Measurements from ENCODE around the gene LINGO3.
A peak's percentile ranks its signal among the peaks of the same experiment; 100 is the strongest.

The LINGO3 gene

GRCh38 chr19:2303211-2303798 is 4.6 kb downstream of the LINGO3 start:
- no peak overlapping the region for H3K4me3 ChIP-seq (ENCODE audit: low read depth, low read length)
- H3K36me3 ChIP-seq (ENCODE audit: insufficient read depth, low read length) = no peaks in the 10 kb centered on the region
- no peak overlapping the region for H3K27ac ChIP-seq (ENCODE audit: low read depth, low read length)
- no peak overlapping the region for H2AFZ ChIP-seq (ENCODE audit: low read length, unreplicated experiment)
- no peaks in the 10 kb centered on the region for H3K79me2 ChIP-seq (ENCODE audit: control insufficient read depth, insufficient read depth, low read length, unreplicated experiment)
- H3K27me3 ChIP-seq (ENCODE audit: insufficient read depth, low read length) = peaks cover 14% of the 10 kb centered on the region
- no peaks in the 10 kb centered on the region for H3K4me1 ChIP-seq (ENCODE audit: control insufficient read depth, insufficient read depth, low read length, unreplicated experiment)

GRCh38 chr19:2302319-2303210 is 5.4 kb downstream of the LINGO3 start:
- H3K79me2 ChIP-seq (ENCODE audit: control insufficient read depth, insufficient read depth, low read length, unreplicated experiment) = no peaks in the 10 kb centered on the region
- no peak overlapping the region for H2AFZ ChIP-seq (ENCODE audit: low read length, unreplicated experiment)
- no peaks in the 10 kb centered on the region for H3K36me3 ChIP-seq (ENCODE audit: insufficient read depth, low read length)
- no peaks in the 10 kb centered on the region for H3K4me1 ChIP-seq (ENCODE audit: control insufficient read depth, insufficient read depth, low read length, unreplicated experiment)
- H3K27me3 ChIP-seq (ENCODE audit: insufficient read depth, low read length) = peaks cover 11% of the 10 kb centered on the region
- H3K27ac ChIP-seq (ENCODE audit: low read depth, low read length) = no peak overlapping the region
- H3K4me3 ChIP-seq (ENCODE audit: low read depth, low read length) = no peak overlapping the region

- H3K4me1 ChIP-seq (ENCODE audit: control insufficient read depth, insufficient read depth, low read length, unreplicated experiment) = no peaks in the 10 kb centered on the region
- H3K79me2 ChIP-seq (ENCODE audit: control insufficient read depth, insufficient read depth, low read length, unreplicated experiment) = no peaks in the 10 kb centered on the region
- H3K36me3 ChIP-seq (ENCODE audit: insufficient read depth, low read length) = no peaks in the 10 kb centered on the region
- H3K27ac ChIP-seq (ENCODE audit: low read depth, low read length) = no peak overlapping the region
- H3K27me3 ChIP-seq (ENCODE audit: insufficient read depth, low read length) = no peaks in the 10 kb centered on the region
- no peak overlapping the region for H2AFZ ChIP-seq (ENCODE audit: low read length, unreplicated experiment)
- no peak overlapping the region for H3K4me3 ChIP-seq (ENCODE audit: low read depth, low read length)
These were observed 7.4 kb downstream of the LINGO3 start for GRCh38 chr19:2300533-2300932.

- Histone ChIP-seq H3K79me2 (ENCODE audit: control insufficient read depth, insufficient read depth, low read length, unreplicated experiment) (no peaks in the 10 kb centered on the region), H3K4me1 (ENCODE audit: control insufficient read depth, insufficient read depth, low read length, unreplicated experiment) (peaks cover 4% of the 10 kb centered on the region)
These were observed 11.8 kb downstream of the LINGO3 start for GRCh38 chr19:2296141-2296540.

GRCh38 chr19:2294687-2295335 is 13.1 kb downstream of the LINGO3 start:
- Histone ChIP-seq H3K4me1 (ENCODE audit: control insufficient read depth, insufficient read depth, low read length, unreplicated experiment) (peaks cover 8% of the 10 kb centered on the region), H2AFZ (ENCODE audit: low read length, unreplicated experiment) (no peak overlapping the region), H3K79me2 (ENCODE audit: control insufficient read depth, insufficient read depth, low read length, unreplicated experiment) (no peaks in the 10 kb centered on the region), H3K36me3 (ENCODE audit: insufficient read depth, low read length) (no peaks in the 10 kb centered on the region), H3K27me3 (ENCODE audit: insufficient read depth, low read length) (peaks cover 19% of the 10 kb centered on the region), H3K27ac (ENCODE audit: low read depth, low read length) (no peak overlapping the region), H3K4me3 (ENCODE audit: low read depth, low read length) (no peak overlapping the region)

More at GRCh38 chr19:2296141-2296540, 11.8 kb downstream of the LINGO3 start:
- Histone ChIP-seq H3K36me3 (ENCODE audit: insufficient read depth, low read length) (no peaks in the 10 kb centered on the region), H3K27ac (ENCODE audit: low read depth, low read length) (no peak overlapping the region), H2AFZ (ENCODE audit: low read length, unreplicated experiment) (no peak overlapping the region), H3K27me3 (ENCODE audit: insufficient read depth, low read length) (peaks cover 5% of the 10 kb centered on the region; the same call in 1 of the 2 replicates), H3K4me3 (ENCODE audit: low read depth, low read length) (no peak overlapping the region)

- H3K27ac ChIP-seq (ENCODE audit: low read depth, low read length) = no peak overlapping the region
- no peak overlapping the region for H2AFZ ChIP-seq (ENCODE audit: low read length, unreplicated experiment)
- H3K27me3 ChIP-seq (ENCODE audit: insufficient read depth, low read length) = peaks cover 31% of the 10 kb centered on the region
- H3K4me1 ChIP-seq (ENCODE audit: control insufficient read depth, insufficient read depth, low read length, unreplicated experiment) = peaks cover 8% of the 10 kb centered on the region
- no peaks in the 10 kb centered on the region for H3K36me3 ChIP-seq (ENCODE audit: insufficient read depth, low read length)
- no peaks in the 10 kb centered on the region for H3K79me2 ChIP-seq (ENCODE audit: control insufficient read depth, insufficient read depth, low read length, unreplicated experiment)
- 0 out of 2 replicates have a peak overlapping the region, but pooled peaks have one; percentile 16 for H3K4me3 ChIP-seq (ENCODE audit: low read depth, low read length)
These were observed 16.7 kb downstream of the LINGO3 start for GRCh38 chr19:2291185-2291751.

GRCh38 chr19:2290441-2291184 is 17.3 kb downstream of the LINGO3 start:
- H3K27ac ChIP-seq (ENCODE audit: low read depth, low read length) = no peak overlapping the region
- H3K27me3 ChIP-seq (ENCODE audit: insufficient read depth, low read length) = peaks cover 31% of the 10 kb centered on the region
- H2AFZ ChIP-seq (ENCODE audit: low read length, unreplicated experiment) = no peak overlapping the region
- H3K36me3 ChIP-seq (ENCODE audit: insufficient read depth, low read length) = no peaks in the 10 kb centered on the region
- no peaks in the 10 kb centered on the region for H3K79me2 ChIP-seq (ENCODE audit: control insufficient read depth, insufficient read depth, low read length, unreplicated experiment)
- H3K4me1 ChIP-seq (ENCODE audit: control insufficient read depth, insufficient read depth, low read length, unreplicated experiment) = peaks cover 8% of the 10 kb centered on the region
- peak overlapping the region; percentile 59 for H3K4me3 ChIP-seq (ENCODE audit: low read depth, low read length)

GRCh38 chr19:2289714-2290435 is 18.1 kb downstream of the LINGO3 start:
- Histone ChIP-seq H3K27ac (ENCODE audit: low read depth, low read length) (no peak overlapping the region), H3K79me2 (ENCODE audit: control insufficient read depth, insufficient read depth, low read length, unreplicated experiment) (no peaks in the 10 kb centered on the region), H2AFZ (ENCODE audit: low read length, unreplicated experiment) (no peak overlapping the region), H3K27me3 (ENCODE audit: insufficient read depth, low read length) (peaks cover 31% of the 10 kb centered on the region), H3K4me1 (ENCODE audit: control insufficient read depth, insufficient read depth, low read length, unreplicated experiment) (peaks cover 8% of the 10 kb centered on the region), H3K36me3 (ENCODE audit: insufficient read depth, low read length) (no peaks in the 10 kb centered on the region), H3K4me3 (ENCODE audit: low read depth, low read length) (peak overlapping the region; percentile 59)

- Histone ChIP-seq H3K4me1 (ENCODE audit: control insufficient read depth, insufficient read depth, low read length, unreplicated experiment) (peaks cover 4% of the 10 kb centered on the region), H3K4me3 (ENCODE audit: low read depth, low read length) (no peak overlapping the region), H3K27me3 (ENCODE audit: insufficient read depth, low read length) (peaks cover 31% of the 10 kb centered on the region), H3K27ac (ENCODE audit: low read depth, low read length) (no peak overlapping the region), H2AFZ (ENCODE audit: low read length, unreplicated experiment) (no peak overlapping the region), H3K79me2 (ENCODE audit: control insufficient read depth, insufficient read depth, low read length, unreplicated experiment) (no peaks in the 10 kb centered on the region), H3K36me3 (ENCODE audit: insufficient read depth, low read length) (no peaks in the 10 kb centered on the region)
These were observed 18.9 kb downstream of the LINGO3 start for GRCh38 chr19:2288818-2289713.
